Breast epithelium (tissue), 4 donors: ENCODE data around the gene CNOT2. TPM values are rescaled to one million over a fixed set of nuclear protein-coding genes. Genes with fewer than 3 reads are reported as not detected.

Source experiments
- DNase-seq, 2 donors: peaks; one replicate each; pipeline ENCODE4 v3.0.0-alpha.2; 2019; ENCODE audit warnings: low spot score in 2 of 2
- H3K27ac ChIP-seq, 2 donors: fragments of 200-600 bp; sonication (generic) in 1 of 2; one replicate each; pipeline ENCODE4 v1.5.1; 2016 to 2019; ENCODE audit warnings: mild to moderate bottlenecking in 1 of 2
- H3K27me3 ChIP-seq, 2 donors: fragments of 200-600 bp; sonication (generic) in 1 of 2; one replicate each; pipeline versions ENCODE4 v1.5.1 to v1.6.0; 2017 to 2019; ENCODE audit warnings: control low read depth in 1 of 2, mild to moderate bottlenecking in 1 of 2
- H3K36me3 ChIP-seq: fragments of 200-600 bp; one replicate; pipeline ENCODE4 v1.5.1; 2019
- H3K4me1 ChIP-seq, 2 donors: fragments of 200-600 bp; sonication (generic); one replicate each; pipeline ENCODE4 v1.5.1; 2016 to 2019; ENCODE audit warnings: control low read depth in 1 of 2
- H3K4me3 ChIP-seq, 3 donors: fragments of 200-600 bp; sonication (generic); 1 replicate in 2 of 3; 2 replicates in 1 of 3; pipeline ENCODE4 v1.5.1; 2016 to 2019; ENCODE audit warnings: mild to moderate bottlenecking in 3 of 3, moderate library complexity in 2 of 3
- H3K9me3 ChIP-seq, 2 donors: fragments of 200-600 bp; sonication (generic) in 1 of 2; one replicate each; pipeline ENCODE4 v1.5.1; 2016 to 2019; ENCODE audit warnings: control low read depth in 1 of 2
- POLR2A ChIP-seq: fragments of 450-650 bp; IDR thresholded peaks from one replicate; pipeline ENCODE4 v1.6.1; 2016; ENCODE audit warnings: antibody characterized with exemption, mild to moderate bottlenecking, moderate library complexity
- POLR2AphosphoS5 ChIP-seq, 3 donors: sonication (generic); formaldehyde crosslinking; IDR thresholded peaks; one replicate each; pipeline ENCODE4 v1.6.1; 2017; ENCODE audit warnings: antibody characterized with exemption in 3 of 3
- intact Hi-C: fragments of 100-400 bp; cut with DNase I; formaldehyde crosslinking; loops from one replicate; pipeline ENCODE4 v1.15.1; 2023; ENCODE audit warnings: low total_unique reads
- total RNA-seq, 3 donors: library from RNA; depleted of rRNA; stranded (reverse); fragments of >200 nt; gene quantifications; one replicate each; pipeline ENCODE4 v1.1.0, GENCODE V29; 2016
- TF ChIP-seq, protein P1 (sequence below), 3 donors: fragments of 450-650 bp; IDR thresholded peaks; one replicate each; pipeline ENCODE4 v1.5.1; 2016 to 2017; ENCODE audit warnings: antibody characterized with exemption in 3 of 3, mild to moderate bottlenecking in 3 of 3, moderate library complexity in 3 of 3

CNOT2 gene
- total RNA-seq, 3 donors from 2014 or later: 132 to 275 (median 191) TPM

DNA sequence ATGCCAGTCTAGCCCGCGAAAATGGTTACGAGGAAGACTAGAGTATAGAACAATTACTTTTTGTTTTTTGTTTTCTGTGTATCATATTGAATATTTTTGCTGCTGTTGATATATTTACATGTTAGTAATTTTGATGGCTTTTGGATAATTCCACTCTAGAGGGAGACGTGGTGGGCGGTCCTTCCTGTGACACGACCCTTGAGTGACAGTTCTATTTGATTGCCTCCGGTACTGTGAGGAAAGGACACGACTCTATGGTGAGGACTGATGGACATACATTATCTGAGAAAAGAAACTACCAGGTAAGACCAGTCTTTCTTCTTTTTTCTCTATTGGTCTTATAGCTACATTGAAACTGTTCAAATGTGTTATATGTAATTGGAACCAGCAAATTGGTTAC lies 34.7 kb downstream of the CNOT2 start:
- Histone ChIP-seq H3K27me3 (no peaks in the 10 kb centered on the region), H3K4me1 (no peaks in the 10 kb centered on the region), H3K27ac (no peak overlapping the region), H3K9me3 (no peaks in the 10 kb centered on the region), H3K36me3 (no peaks in the 10 kb centered on the region), H3K4me3 (no peak overlapping the region)
- TF ChIP-seq POLR2AphosphoS5 (IDR thresholded peaks at IDR 0.05): no peak
- TF ChIP-seq, protein P1, sequence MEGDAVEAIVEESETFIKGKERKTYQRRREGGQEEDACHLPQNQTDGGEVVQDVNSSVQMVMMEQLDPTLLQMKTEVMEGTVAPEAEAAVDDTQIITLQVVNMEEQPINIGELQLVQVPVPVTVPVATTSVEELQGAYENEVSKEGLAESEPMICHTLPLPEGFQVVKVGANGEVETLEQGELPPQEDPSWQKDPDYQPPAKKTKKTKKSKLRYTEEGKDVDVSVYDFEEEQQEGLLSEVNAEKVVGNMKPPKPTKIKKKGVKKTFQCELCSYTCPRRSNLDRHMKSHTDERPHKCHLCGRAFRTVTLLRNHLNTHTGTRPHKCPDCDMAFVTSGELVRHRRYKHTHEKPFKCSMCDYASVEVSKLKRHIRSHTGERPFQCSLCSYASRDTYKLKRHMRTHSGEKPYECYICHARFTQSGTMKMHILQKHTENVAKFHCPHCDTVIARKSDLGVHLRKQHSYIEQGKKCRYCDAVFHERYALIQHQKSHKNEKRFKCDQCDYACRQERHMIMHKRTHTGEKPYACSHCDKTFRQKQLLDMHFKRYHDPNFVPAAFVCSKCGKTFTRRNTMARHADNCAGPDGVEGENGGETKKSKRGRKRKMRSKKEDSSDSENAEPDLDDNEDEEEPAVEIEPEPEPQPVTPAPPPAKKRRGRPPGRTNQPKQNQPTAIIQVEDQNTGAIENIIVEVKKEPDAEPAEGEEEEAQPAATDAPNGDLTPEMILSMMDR (IDR thresholded peaks at IDR 0.05): no peak
- TF ChIP-seq POLR2A: no peak
- intact Hi-C loops: no loop called here
- DNase-seq: no peak

GRCh38 chr12:70278945-70279344 lies 35.7 kb downstream of the CNOT2 start:
- TF ChIP-seq POLR2AphosphoS5 (IDR thresholded peaks at IDR 0.05) (no peak), POLR2A (no peak)
- TF ChIP-seq, protein P1 (IDR thresholded peaks at IDR 0.05): no peak
- H3K9me3 ChIP-seq: no peaks in the 10 kb centered on the region
- no peak overlapping the region for H3K4me3 ChIP-seq
- H3K27ac ChIP-seq: no peak overlapping the region
- H3K4me1 ChIP-seq: no peaks in the 10 kb centered on the region
- DNase-seq: no peak
- intact Hi-C loops: no loop called here
- H3K36me3 ChIP-seq: no peaks in the 10 kb centered on the region
- no peaks in the 10 kb centered on the region for H3K27me3 ChIP-seq

DNA sequence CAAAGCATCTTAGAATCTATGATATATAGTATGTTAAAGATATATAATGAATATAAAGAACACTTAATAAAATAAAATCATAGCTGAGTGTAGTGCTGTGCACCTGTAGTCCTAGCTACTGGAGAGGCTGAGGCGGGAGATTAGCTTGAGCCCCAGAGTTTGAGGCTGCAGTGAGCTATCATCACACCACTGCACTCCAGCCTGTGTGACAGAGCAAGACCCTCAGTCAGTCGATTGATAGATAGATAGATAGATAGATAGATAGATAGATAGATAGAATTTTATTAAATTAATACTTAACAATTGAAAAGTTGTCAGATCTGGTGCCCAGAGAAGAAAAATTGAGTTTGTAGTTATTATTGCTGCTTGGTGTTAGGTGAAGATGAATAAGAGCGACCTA lies 40.0 kb downstream of the CNOT2 start:
- intact Hi-C loops: no loop called here
- no peaks in the 10 kb centered on the region for H3K4me1 ChIP-seq
- TF ChIP-seq, protein P1 (IDR thresholded peaks at IDR 0.05): no peak
- no peak for TF ChIP-seq POLR2A
- TF ChIP-seq POLR2AphosphoS5 (IDR thresholded peaks at IDR 0.05): no peak
- H3K9me3 ChIP-seq: no peaks in the 10 kb centered on the region
- no peak overlapping the region for H3K27ac ChIP-seq
- H3K4me3 ChIP-seq: no peak overlapping the region
- DNase-seq: no peak
- H3K27me3 ChIP-seq: no peaks in the 10 kb centered on the region
- no peaks in the 10 kb centered on the region for H3K36me3 ChIP-seq

- Histone ChIP-seq H3K36me3 (no peaks in the 10 kb centered on the region), H3K4me3 (no peak overlapping the region), H3K4me1 (no peaks in the 10 kb centered on the region), H3K9me3 (no peaks in the 10 kb centered on the region), H3K27me3 (no peaks in the 10 kb centered on the region), H3K27ac (no peak overlapping the region)
- no peak for TF ChIP-seq POLR2AphosphoS5 (IDR thresholded peaks at IDR 0.05)
- TF ChIP-seq, protein P1 (IDR thresholded peaks at IDR 0.05): no peak
- TF ChIP-seq POLR2A: no peak
- intact Hi-C loops: no loop called here
- DNase-seq: no peak
These were observed 45.6 kb downstream of the CNOT2 start for GRCh38 chr12:70288817-70289216.

DNA sequence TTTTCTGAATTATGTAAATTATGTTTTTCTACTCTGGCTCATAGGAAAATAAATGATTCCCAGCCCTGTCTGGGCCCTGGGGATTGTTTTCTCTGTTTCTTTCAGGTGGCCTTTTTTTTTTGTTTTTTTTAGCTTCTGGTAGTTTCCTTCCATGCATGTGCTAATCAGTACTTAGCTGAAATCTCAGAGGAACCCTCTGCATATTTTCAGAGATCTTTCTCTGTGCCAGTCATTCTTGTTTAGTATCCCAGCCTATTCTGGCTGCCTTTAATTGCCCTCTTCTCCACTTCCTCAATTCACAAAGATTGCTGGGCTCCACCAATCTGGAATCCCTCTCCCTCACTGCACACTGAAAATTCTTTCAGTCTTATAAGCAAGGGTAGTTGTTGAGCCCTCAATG lies 46.9 kb downstream of the CNOT2 start:
- no peaks in the 10 kb centered on the region for H3K36me3 ChIP-seq
- no peaks in the 10 kb centered on the region for H3K27me3 ChIP-seq
- no peak for DNase-seq
- no peaks in the 10 kb centered on the region for H3K4me1 ChIP-seq
- H3K27ac ChIP-seq: no peak overlapping the region
- no peak overlapping the region for H3K4me3 ChIP-seq
- no peaks in the 10 kb centered on the region for H3K9me3 ChIP-seq
- intact Hi-C loops: no loop called here
- TF ChIP-seq, protein P1 (IDR thresholded peaks at IDR 0.05): no peak
- TF ChIP-seq POLR2AphosphoS5 (IDR thresholded peaks at IDR 0.05) (no peak), POLR2A (no peak)
